ENCODE data around the gene TRDMT1.

The TRDMT1 gene

GRCh38 chr10:17225808-17226207 lies 24.3 kb upstream of the TRDMT1 start:
- H3K27me3 Mint-ChIP-seq (ENCODE audit: low read depth): peaks cover 8% of the 10 kb centered on the region
- H3K27ac Mint-ChIP-seq: no peak overlapping the region
- H3K4me3 Mint-ChIP-seq: no peak overlapping the region
- peaks cover 33% of the 10 kb centered on the region for H3K4me1 Mint-ChIP-seq (ENCODE audit: low read depth)
- H3K36me3 Mint-ChIP-seq (ENCODE audit: low read depth): peaks cover 38% of the 10 kb centered on the region
- H3K9me3 Mint-ChIP-seq: no peaks in the 10 kb centered on the region

GRCh38 chr10:17222329-17222728 lies 20.9 kb upstream of the TRDMT1 start:
- Mint-ChIP-seq H3K27ac (no peak overlapping the region), H3K9me3 (no peaks in the 10 kb centered on the region), H3K4me1 (ENCODE audit: low read depth) (peaks cover 28% of the 10 kb centered on the region), H3K27me3 (ENCODE audit: low read depth) (peaks cover 8% of the 10 kb centered on the region), H3K36me3 (ENCODE audit: low read depth) (peaks cover 36% of the 10 kb centered on the region), H3K4me3 (no peak overlapping the region)

- Mint-ChIP-seq H3K27ac (no peak overlapping the region), H3K4me1 (ENCODE audit: low read depth) (peaks cover 25% of the 10 kb centered on the region), H3K36me3 (ENCODE audit: low read depth) (peaks cover 36% of the 10 kb centered on the region), H3K4me3 (no peak overlapping the region), H3K9me3 (no peaks in the 10 kb centered on the region), H3K27me3 (ENCODE audit: low read depth) (peaks cover 8% of the 10 kb centered on the region)
Observed at GRCh38 chr10:17220652-17221100, 19.2 kb upstream of the TRDMT1 start.

GRCh38 chr10:17219024-17219423 lies 17.6 kb upstream of the TRDMT1 start:
- Mint-ChIP-seq H3K4me1 (ENCODE audit: low read depth) (peaks cover 26% of the 10 kb centered on the region), H3K4me3 (no peak overlapping the region), H3K9me3 (no peaks in the 10 kb centered on the region), H3K27ac (no peak overlapping the region), H3K27me3 (ENCODE audit: low read depth) (peaks cover 8% of the 10 kb centered on the region), H3K36me3 (ENCODE audit: low read depth) (peaks cover 33% of the 10 kb centered on the region)

- peak overlapping the region; percentile 53 for H3K27ac Mint-ChIP-seq
- no peaks in the 10 kb centered on the region for H3K27me3 Mint-ChIP-seq (ENCODE audit: low read depth)
- no peak overlapping the region for H3K4me3 Mint-ChIP-seq
- H3K4me1 Mint-ChIP-seq (ENCODE audit: low read depth): peaks cover 30% of the 10 kb centered on the region
- H3K36me3 Mint-ChIP-seq (ENCODE audit: low read depth): peaks cover 30% of the 10 kb centered on the region
- H3K9me3 Mint-ChIP-seq: no peaks in the 10 kb centered on the region
Observed at GRCh38 chr10:17217631-17218232, 16.3 kb upstream of the TRDMT1 start.

GRCh38 chr10:17216901-17217395 lies 15.5 kb upstream of the TRDMT1 start:
- Mint-ChIP-seq H3K27me3 (ENCODE audit: low read depth) (no peaks in the 10 kb centered on the region), H3K4me3 (no peak overlapping the region), H3K36me3 (ENCODE audit: low read depth) (peaks cover 28% of the 10 kb centered on the region), H3K4me1 (ENCODE audit: low read depth) (peaks cover 34% of the 10 kb centered on the region), H3K9me3 (no peaks in the 10 kb centered on the region), H3K27ac (peak overlapping the region; percentile 96)

- Mint-ChIP-seq H3K36me3 (ENCODE audit: low read depth) (peaks cover 28% of the 10 kb centered on the region), H3K4me1 (ENCODE audit: low read depth) (peaks cover 34% of the 10 kb centered on the region), H3K27ac (peak overlapping the region; percentile 96), H3K27me3 (ENCODE audit: low read depth) (no peaks in the 10 kb centered on the region), H3K9me3 (no peaks in the 10 kb centered on the region), H3K4me3 (peak overlapping the region; percentile 28)
Observed at GRCh38 chr10:17216217-17216900, 14.9 kb upstream of the TRDMT1 start.

- H3K36me3 Mint-ChIP-seq (ENCODE audit: low read depth): peaks cover 28% of the 10 kb centered on the region
- H3K9me3 Mint-ChIP-seq: no peaks in the 10 kb centered on the region
- peaks cover 31% of the 10 kb centered on the region for H3K4me1 Mint-ChIP-seq (ENCODE audit: low read depth)
- H3K4me3 Mint-ChIP-seq: peak overlapping the region; percentile 28
- no peaks in the 10 kb centered on the region for H3K27me3 Mint-ChIP-seq (ENCODE audit: low read depth)
- peak overlapping the region; percentile 96 for H3K27ac Mint-ChIP-seq
Observed at GRCh38 chr10:17215782-17216122, 14.3 kb upstream of the TRDMT1 start.

- Mint-ChIP-seq H3K36me3 (ENCODE audit: low read depth) (peaks cover 27% of the 10 kb centered on the region), H3K27ac (peak overlapping the region; percentile 57), H3K27me3 (ENCODE audit: low read depth) (no peaks in the 10 kb centered on the region), H3K4me1 (ENCODE audit: low read depth) (peaks cover 31% of the 10 kb centered on the region), H3K9me3 (no peaks in the 10 kb centered on the region), H3K4me3 (no peak overlapping the region)
Observed at GRCh38 chr10:17214971-17215781, 13.7 kb upstream of the TRDMT1 start.

GRCh38 chr10:17214526-17214925 lies 13.1 kb upstream of the TRDMT1 start:
- H3K4me3 Mint-ChIP-seq: no peak overlapping the region
- H3K27ac Mint-ChIP-seq: peak overlapping the region; percentile 10
- H3K4me1 Mint-ChIP-seq (ENCODE audit: low read depth): peaks cover 32% of the 10 kb centered on the region
- H3K36me3 Mint-ChIP-seq (ENCODE audit: low read depth): peaks cover 26% of the 10 kb centered on the region
- H3K9me3 Mint-ChIP-seq: no peaks in the 10 kb centered on the region
- no peaks in the 10 kb centered on the region for H3K27me3 Mint-ChIP-seq (ENCODE audit: low read depth)

- Mint-ChIP-seq H3K27ac (no peak overlapping the region), H3K4me1 (ENCODE audit: low read depth) (peaks cover 36% of the 10 kb centered on the region), H3K4me3 (no peak overlapping the region), H3K9me3 (no peaks in the 10 kb centered on the region), H3K36me3 (ENCODE audit: low read depth) (peaks cover 26% of the 10 kb centered on the region), H3K27me3 (ENCODE audit: low read depth) (no peaks in the 10 kb centered on the region)
Observed at GRCh38 chr10:17213646-17214349, 12.3 kb upstream of the TRDMT1 start.

- Mint-ChIP-seq H3K4me3 (no peak overlapping the region), H3K27ac (no peak overlapping the region), H3K36me3 (ENCODE audit: low read depth) (peaks cover 21% of the 10 kb centered on the region), H3K27me3 (ENCODE audit: low read depth) (no peaks in the 10 kb centered on the region), H3K4me1 (ENCODE audit: low read depth) (peaks cover 37% of the 10 kb centered on the region), H3K9me3 (no peaks in the 10 kb centered on the region)
Observed at GRCh38 chr10:17212802-17213221, 11.3 kb upstream of the TRDMT1 start.

GRCh38 chr10:17210361-17210760 lies 8.9 kb upstream of the TRDMT1 start:
- H3K36me3 Mint-ChIP-seq (ENCODE audit: low read depth): peaks cover 14% of the 10 kb centered on the region
- no peaks in the 10 kb centered on the region for H3K9me3 Mint-ChIP-seq
- no peaks in the 10 kb centered on the region for H3K27me3 Mint-ChIP-seq (ENCODE audit: low read depth)
- H3K4me1 Mint-ChIP-seq (ENCODE audit: low read depth): peaks cover 38% of the 10 kb centered on the region
- no peak overlapping the region for H3K27ac Mint-ChIP-seq
- H3K4me3 Mint-ChIP-seq: no peak overlapping the region

- H3K9me3 Mint-ChIP-seq: no peaks in the 10 kb centered on the region
- peaks cover 34% of the 10 kb centered on the region for H3K4me1 Mint-ChIP-seq (ENCODE audit: low read depth)
- no peaks in the 10 kb centered on the region for H3K27me3 Mint-ChIP-seq (ENCODE audit: low read depth)
- H3K27ac Mint-ChIP-seq: no peak overlapping the region
- peaks cover 10% of the 10 kb centered on the region for H3K36me3 Mint-ChIP-seq (ENCODE audit: low read depth)
- no peak overlapping the region for H3K4me3 Mint-ChIP-seq
Observed at GRCh38 chr10:17209881-17210280, 8.4 kb upstream of the TRDMT1 start.

Measured in T-helper 1 cell treated with Interleukin-12 subunit alpha and Interleukin-12 subunit beta and Interleukin-4 antibody, amounts not matched to agents 30 μg/mL and 1 μg/mL, for 36 hours (primary cell).